CD14-positive monocyte (primary cell): Measurements from ENCODE around the gene L3MBTL4. TPM values are rescaled to one million over a fixed set of nuclear protein-coding genes. Genes with fewer than 3 reads are reported as not detected.

ENCODE experiments used
- DNase-seq, 3 donors: peaks; one replicate each; pipeline ENCODE4 v3.0.0-alpha.2; 2011 to 2022
- H2AFZ ChIP-seq: 2 replicates; pipeline ENCODE4 v1.6.0; 2012; ENCODE audit warnings: mild to moderate bottlenecking, low read depth, low read length, inconsistent platforms; ENCODE audit not compliant: insufficient read depth, poor library complexity, severe bottlenecking
- H3K27ac ChIP-seq, 2 donors: 1 replicate in 1 of 2; 2 replicates in 1 of 2; pipeline ENCODE4 v1.5.1; 2012 to 2013; ENCODE audit warnings: low read length in 2 of 2, control low read depth in 1 of 2, inconsistent platforms in 1 of 2, low read depth in 1 of 2, mild to moderate bottlenecking in 1 of 2
- H3K27me3 ChIP-seq, 2 donors: one replicate each; pipeline versions ENCODE4 v1.6.0 to v1.6.1; 2011 to 2013; ENCODE audit warnings: low read length in 2 of 2; ENCODE audit not compliant: control insufficient read depth in 2 of 2, insufficient read depth in 2 of 2
- H3K36me3 ChIP-seq, 2 donors: replicated peaks in 1 of 2; 1 replicate in 1 of 2; 2 replicates in 1 of 2; pipeline versions ENCODE4 v1.5.1 to v1.6.1; 2012 to 2013; ENCODE audit warnings: low read length in 2 of 2, control low read depth in 1 of 2, inconsistent platforms in 1 of 2, mild to moderate bottlenecking in 1 of 2; ENCODE audit not compliant: insufficient read depth in 2 of 2, control insufficient read depth in 1 of 2
- H3K4me1 ChIP-seq, 2 donors: 1 replicate in 1 of 2; 2 replicates in 1 of 2; pipeline versions ENCODE4 v1.5.1 to v1.6.1; 2012 to 2013; ENCODE audit warnings: low read length in 2 of 2, control low read depth in 1 of 2, inconsistent platforms in 1 of 2, mild to moderate bottlenecking in 1 of 2, moderate library complexity in 1 of 2; ENCODE audit not compliant: insufficient read depth in 2 of 2, control insufficient read depth in 1 of 2
- H3K4me2 ChIP-seq: replicated peaks from 2 replicates; pipeline ENCODE3; 2012; ENCODE audit warnings: low read length, moderate library complexity, mild to moderate bottlenecking; ENCODE audit not compliant: poor library complexity, severe bottlenecking; ENCODE audit errors: extremely low read depth
- H3K4me3 ChIP-seq, 3 experiments: fragments of 200-600 bp in 1 of 3; sonication (generic) in 1 of 3; replicated peaks in 1 of 3; 1 replicate in 2 of 3; 2 replicates in 1 of 3; pipeline ENCODE4 v1.5.1; 2011 to 2013; ENCODE audit warnings: low read length in 3 of 3, mild to moderate bottlenecking in 3 of 3, control low read depth in 2 of 3, low read depth in 2 of 3, inconsistent platforms in 1 of 3, moderate library complexity in 1 of 3
- H3K79me2 ChIP-seq: 2 replicates; pipeline ENCODE4 v1.6.0; 2012; ENCODE audit warnings: mild to moderate bottlenecking, control low read depth, inconsistent platforms, low read length, moderate library complexity; ENCODE audit not compliant: insufficient read depth
- H3K9ac ChIP-seq: 2 replicates; pipeline ENCODE4 v1.6.0; 2017; ENCODE audit warnings: low read length, mild to moderate bottlenecking; ENCODE audit not compliant: insufficient read depth, poor library complexity, severe bottlenecking
- H3K9me3 ChIP-seq, 2 donors: replicated peaks in 1 of 2; 1 replicate in 1 of 2; 2 replicates in 1 of 2; pipeline versions ENCODE4 v1.5.1 to v1.6.1; 2012 to 2013; ENCODE audit warnings: low read length in 2 of 2, control low read depth in 1 of 2; ENCODE audit not compliant: control insufficient read depth in 1 of 2, insufficient read depth in 1 of 2
- H4K20me1 ChIP-seq: 2 replicates; pipeline ENCODE4 v1.6.0; 2012; ENCODE audit warnings: mild to moderate bottlenecking, low read length, control low read depth, moderate library complexity; ENCODE audit not compliant: insufficient read depth
- H3K27ac Mint-ChIP-seq, 7 donors: one replicate each; pipeline ENCODE4 v1.8.0; 2020; ENCODE audit warnings: mild to moderate bottlenecking in 7 of 7, mixed read lengths in 7 of 7, moderate library complexity in 6 of 7, inconsistent platforms in 2 of 7
- H3K27me3 Mint-ChIP-seq, 3 donors: one replicate each; pipeline ENCODE4 v1.8.0; 2021 to 2022; ENCODE audit warnings: low read depth in 3 of 3, mild to moderate bottlenecking in 3 of 3, mixed read lengths in 3 of 3, moderate library complexity in 3 of 3, inconsistent platforms in 1 of 3
- H3K36me3 Mint-ChIP-seq, 2 donors: one replicate each; pipeline ENCODE4 v1.8.0; 2020; ENCODE audit warnings: mixed read lengths in 2 of 2, inconsistent platforms in 1 of 2, mild to moderate bottlenecking in 1 of 2
- H3K4me1 Mint-ChIP-seq: one replicate; pipeline ENCODE4 v1.8.0; 2020; ENCODE audit warnings: mild to moderate bottlenecking, mixed read lengths
- H3K4me3 Mint-ChIP-seq, 2 donors: one replicate each; pipeline ENCODE4 v1.8.0; 2020; ENCODE audit warnings: mild to moderate bottlenecking in 2 of 2, mixed read lengths in 2 of 2, moderate library complexity in 1 of 2
- H3K9me3 Mint-ChIP-seq, 7 donors: one replicate each; pipeline ENCODE4 v1.8.0; 2020 to 2022; ENCODE audit warnings: mixed read lengths in 7 of 7, mild to moderate bottlenecking in 6 of 7, moderate library complexity in 6 of 7, inconsistent platforms in 2 of 7
- CTCF ChIP-seq: fragments of 200-600 bp; IDR thresholded peaks from one replicate; pipeline ENCODE4 v1.8.0; 2022; ENCODE audit warnings: antibody characterized with exemption, mild to moderate bottlenecking
- WGBS: methylation state at CpG from one replicate; pipeline ENCODE4 v1.1.5; 2013; ENCODE audit warnings: missing lambda C conversion rate; ENCODE audit not compliant: insufficient coverage; 5-methylcytosine and 5-hydroxymethylcytosine counted together
- intact Hi-C, 2 donors: fragments of 100-400 bp; cut with micrococcal nuclease; formaldehyde crosslinking; loops; one replicate each; pipeline versions ENCODE4 v1.15.0 to v1.15.1; 2023
- polyA plus RNA-seq, 3 donors: library from polyadenylated mRNA; depleted of rRNA in 1 of 3; unstranded in 2 of 3; stranded (reverse) in 1 of 3; fragments of 300-500 nt in 2 of 3; fragments of >200 nt in 1 of 3; fragmentation: Illumina TruSeq in 2 of 3; gene quantifications; 1 replicate in 2 of 3; 2 replicates in 1 of 3; pipeline ENCODE4 v1.2.3, GENCODE V29; 2012 to 2021
- small RNA-seq: library from RNA; depleted of rRNA; stranded (forward); fragments of <200 nt; gene quantifications from one replicate; pipeline ENCODE3, GENCODE V24; 2012; ENCODE audit warnings: low read depth; ENCODE audit not compliant: insufficient read length

L3MBTL4 gene
- polyA plus RNA-seq, 3 donors = 0.55 to 1.2 (median 0.72) TPM

DNA sequence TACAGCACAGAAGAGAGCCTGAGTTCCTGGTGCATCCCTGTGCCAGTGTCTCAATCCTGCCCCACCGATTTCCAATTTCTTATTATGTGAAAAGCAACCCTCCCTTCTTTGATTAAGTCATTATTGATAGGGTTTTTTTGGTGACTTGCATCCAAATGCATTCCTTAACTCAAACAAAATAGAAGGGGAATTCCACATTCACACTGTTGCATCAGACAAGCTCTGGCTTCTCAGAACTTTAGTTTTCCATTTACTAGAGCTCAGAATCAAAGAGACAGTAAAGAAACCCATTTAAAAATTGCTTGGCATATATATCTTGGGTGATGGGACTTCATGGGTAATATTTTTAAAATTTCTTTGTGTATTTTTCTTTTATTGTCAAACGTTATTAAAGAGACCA is 505.6 kb downstream of the L3MBTL4 start:
- no peak overlapping the region for H3K4me3 Mint-ChIP-seq
- no peak for DNase-seq
- H3K27me3 Mint-ChIP-seq = peaks cover 0 to 13% (median 13%) of the 10 kb centered on the region in 3 donors
- H4K20me1 ChIP-seq = no peaks in the 10 kb centered on the region
- no peak overlapping the region for H3K4me2 ChIP-seq
- H3K27ac Mint-ChIP-seq = no peak overlapping the region
- no peaks in the 10 kb centered on the region for H3K9me3 ChIP-seq
- H3K9ac ChIP-seq = no peak overlapping the region
- no peak for TF ChIP-seq CTCF
- intact Hi-C loops = loop anchor here in 1 of 2 donors (10.0 kb wide), 1 partner anchor 56 kb away; no protein-coding TSS in a partner anchor
- no peaks in the 10 kb centered on the region for H3K36me3 Mint-ChIP-seq
- no peak overlapping the region for H3K27ac ChIP-seq
- H3K36me3 ChIP-seq = no peaks in the 10 kb centered on the region
- no peaks in the 10 kb centered on the region for H3K79me2 ChIP-seq
- peaks cover 0 to 9% (median 2%) of the 10 kb centered on the region in 7 donors for H3K9me3 Mint-ChIP-seq
- H3K4me3 ChIP-seq = no peak overlapping the region
- H3K4me1 ChIP-seq = no peaks in the 10 kb centered on the region
- peaks cover 4 to 12% of the 10 kb centered on the region in 2 donors for H3K27me3 ChIP-seq
- H3K4me1 Mint-ChIP-seq = no peaks in the 10 kb centered on the region
- WGBS = no CpG with 5 or more reads among the region's 2 CpGs
- no peak overlapping the region for H2AFZ ChIP-seq

Small RNAs within 50 kb of the gene (small RNA-seq; reads per million reads assigned to genes)
- gene RNU5F-3P (not detected), gene RNU6-349P (not detected)
